PC-3 (cell line): ENCODE data around the gene EIF5. TPM values are rescaled to one million over a fixed set of nuclear protein-coding genes. Genes with fewer than 3 reads are reported as not detected.

Source experiments
- ATAC-seq: fragments of 200-7000 bp; cut with Tn5 transposase; 2 replicates; pipeline ENCODE4 v1.9.1; 2020; ENCODE audit warnings: mild to moderate bottlenecking, moderate library complexity
- BruUV-seq: library from RNA; stranded (reverse); fragments of 400-500 nt; replicated peaks from 2 replicates; lab custom pipeline; 2021; lab: Mats Ljungman, UMichigan
- CTCF ChIA-PET: fragments of 300-600 bp; sonication (Branson Sonifier 250); formaldehyde crosslinking; loops from one replicate; lab custom pipeline; 2022; ENCODE audit warnings: antibody characterized with exemption; lab: Charles Lee
- POLR2A ChIA-PET: fragments of 300-600 bp; sonication (Branson Sonifier 250); formaldehyde crosslinking; loops from one replicate; lab custom pipeline; 2022; ENCODE audit warnings: antibody characterized with exemption; ENCODE audit not compliant: unreplicated experiment; lab: Charles Lee
- DNase-seq: peaks from one replicate; pipeline ENCODE4 v3.0.0-alpha.2; 2015
- H2AFZ ChIP-seq: fragments of 300-600 bp; sonication (generic); 2 replicates; pipeline ENCODE4 v1.6.0; 2016; ENCODE audit warnings: antibody characterized with exemption, low read length
- H3F3A ChIP-seq: fragments of 300-600 bp; sonication (generic); one replicate; pipeline ENCODE4 v1.6.0; 2017; ENCODE audit warnings: antibody characterized with exemption, low read length, control low read depth, mild to moderate bottlenecking; ENCODE audit not compliant: unreplicated experiment
- H3K27ac ChIP-seq: fragments of 300-600 bp; sonication (generic); 2 replicates; pipeline ENCODE4 v1.5.1; 2016; ENCODE audit warnings: mild to moderate bottlenecking, low read length
- H3K27me3 ChIP-seq: fragments of 300-600 bp; sonication (generic); 2 replicates; pipeline ENCODE4 v1.6.1; 2016; ENCODE audit warnings: low read length, mixed read lengths
- H3K36me3 ChIP-seq: fragments of 300-600 bp; sonication (generic); 2 replicates; pipeline ENCODE4 v1.6.1; 2016; ENCODE audit warnings: low read depth, mixed run types, low read length, mixed read lengths
- H3K4me1 ChIP-seq: fragments of 300-600 bp; sonication (generic); 2 replicates; pipeline ENCODE4 v1.5.1; 2016; ENCODE audit warnings: low read length; ENCODE audit not compliant: insufficient read depth
- H3K4me2 ChIP-seq: fragments of 300-600 bp; sonication (generic); 2 replicates; pipeline ENCODE4 v1.6.0; 2016; ENCODE audit warnings: low read length
- H3K4me3 ChIP-seq: fragments of 300-600 bp; sonication (generic); 2 replicates; pipeline ENCODE4 v1.5.1; 2016; ENCODE audit warnings: mild to moderate bottlenecking, low read length, mixed read lengths
- H3K79me2 ChIP-seq: fragments of 300-600 bp; sonication (generic); 2 replicates; pipeline ENCODE4 v1.6.1; 2017; ENCODE audit warnings: low read length, mixed read lengths
- H3K9ac ChIP-seq: fragments of 300-600 bp; sonication (generic); 2 replicates; pipeline ENCODE4 v1.6.0; 2016; ENCODE audit warnings: mild to moderate bottlenecking, low read length
- H3K9me2 ChIP-seq: fragments of 300-600 bp; sonication (generic); replicated peaks from 2 replicates; pipeline ENCODE4 v1.6.1; 2016; ENCODE audit warnings: mixed run types, low read length, mixed read lengths
- H3K9me3 ChIP-seq: fragments of 300-600 bp; sonication (generic); 2 replicates; pipeline ENCODE4 v1.6.1; 2016; ENCODE audit warnings: low read length, mixed read lengths
- H4K20me1 ChIP-seq: fragments of 300-600 bp; sonication (generic); 2 replicates; pipeline ENCODE4 v1.6.1; 2016; ENCODE audit warnings: low read length, mixed read lengths
- CTCF ChIP-seq: fragments of 300-600 bp; sonication (generic); conservative IDR thresholded peaks from 2 replicates; pipeline ENCODE4 v1.5.1; 2017; ENCODE audit warnings: antibody characterized with exemption, low read depth, mild to moderate bottlenecking, low read length
- EZH2 ChIP-seq: fragments of 300-600 bp; sonication (generic); IDR thresholded peaks from one replicate; pipeline ENCODE4 v1.6.1; 2017; ENCODE audit warnings: antibody characterized with exemption, mild to moderate bottlenecking, low read length; ENCODE audit not compliant: unreplicated experiment
- EZH2phosphoT487 ChIP-seq: fragments of 300-600 bp; sonication (generic); IDR thresholded peaks from 2 replicates; pipeline ENCODE4 v1.6.1; 2018; ENCODE audit warnings: mild to moderate bottlenecking, antibody characterized with exemption, low read length, borderline replicate concordance
- intact Hi-C: fragments of 100-400 bp; cut with micrococcal nuclease; formaldehyde crosslinking; loops from 2 replicates; pipeline ENCODE4 v1.9.0; 2023
- total RNA-seq: library from RNA; depleted of rRNA; stranded (reverse); fragments of >200 nt; gene quantifications from 2 replicates; pipeline ENCODE4 v1.2.3, GENCODE V29; 2014

The EIF5 gene
- total RNA-seq, 1 experiment from 2014 or later, result 216 TPM

GRCh38 chr14:103372017-103372416 lies 38.0 kb downstream of the EIF5 start:
- Histone ChIP-seq H3K4me1 (peaks cover 20% of the 10 kb centered on the region), H4K20me1 (no peaks in the 10 kb centered on the region), H3F3A (no peaks in the 10 kb centered on the region), H3K9me3 (no peaks in the 10 kb centered on the region), H2AFZ (no peak overlapping the region), H3K36me3 (no peaks in the 10 kb centered on the region), H3K4me2 (peak overlapping the region; percentile 38), H3K4me3 (no peak overlapping the region), H3K9me2 (no peaks in the 10 kb centered on the region), H3K27ac (peak overlapping the region; percentile 93), H3K9ac (peak overlapping the region; percentile 52), H3K79me2 (no peaks in the 10 kb centered on the region), H3K27me3 (no peaks in the 10 kb centered on the region)
- ChIA-PET POLR2A (interaction anchor here (0.5 to 0.9 kb wide), 2 partner anchors 10 to 157 kb away, joined by 3 to 4 read pairs; partner anchors contain the start of gene TRMT61A), CTCF (no interaction called here)
- ATAC-seq (no peak), DNase-seq (no peak)
- TF ChIP-seq CTCF (no peak), EZH2phosphoT487 (no peak), EZH2 (no peak)
- BruUV-seq, result no TSS peak
- intact Hi-C loops, result loop anchor here (1.0 kb wide), 2 partner anchors 10 to 13 kb away; partner anchors contain the start of gene MARK3

- H3K4me3 ChIP-seq, result no peak overlapping the region
- intact Hi-C loops, result loop anchor here (1.0 kb wide), 2 partner anchors 10 to 13 kb away; partner anchors contain the start of gene MARK3
- H4K20me1 ChIP-seq, result no peaks in the 10 kb centered on the region
- H3K27me3 ChIP-seq, result no peaks in the 10 kb centered on the region
- peak; percentile 97 for DNase-seq
- H3K4me1 ChIP-seq, result peaks cover 20% of the 10 kb centered on the region
- TSS peak; percentile 98 for BruUV-seq
- CTCF ChIA-PET, result interaction anchor here (0.6 kb wide), 2 partner anchors 20 to 30 kb away, joined by 3 read pairs; no protein-coding TSS in a partner anchor
- POLR2A ChIA-PET, result interaction anchor here (0.5 to 0.9 kb wide), 5 partner anchors 11 to 156 kb away, joined by 3 to 37 read pairs (median 10); partner anchors contain the start of genes EIF5 and TRMT61A
- peak; percentile 100 for ATAC-seq
- H3K27ac ChIP-seq, result peak overlapping the region; percentile 93
- peak overlapping the region; percentile 38 for H3K4me2 ChIP-seq
- no peaks in the 10 kb centered on the region for H3K79me2 ChIP-seq
- no peaks in the 10 kb centered on the region for H3K9me2 ChIP-seq
- H3F3A ChIP-seq, result no peaks in the 10 kb centered on the region
- H3K36me3 ChIP-seq, result no peaks in the 10 kb centered on the region
- peak overlapping the region; percentile 65 for H3K9ac ChIP-seq
- H3K9me3 ChIP-seq, result no peaks in the 10 kb centered on the region
- no peak for TF ChIP-seq EZH2
- TF ChIP-seq EZH2phosphoT487, result no peak
- TF ChIP-seq CTCF, result no peak
- no peak overlapping the region for H2AFZ ChIP-seq
These were observed 38.7 kb downstream of the EIF5 start for GRCh38 chr14:103372552-103373304.

GRCh38 chr14:103374121-103374520 lies 40.1 kb downstream of the EIF5 start:
- Histone ChIP-seq H3K27me3 (no peaks in the 10 kb centered on the region), H3K79me2 (no peaks in the 10 kb centered on the region), H3K9ac (no peak overlapping the region), H3K4me2 (no peak overlapping the region), H3K9me2 (no peaks in the 10 kb centered on the region), H3K9me3 (no peaks in the 10 kb centered on the region), H3K4me1 (peaks cover 15% of the 10 kb centered on the region), H3F3A (no peaks in the 10 kb centered on the region), H3K4me3 (no peak overlapping the region), H4K20me1 (no peaks in the 10 kb centered on the region), H2AFZ (no peak overlapping the region), H3K36me3 (no peaks in the 10 kb centered on the region), H3K27ac (no peak overlapping the region)
- ChIA-PET CTCF (no interaction called here), POLR2A (no interaction called here)
- no peak for ATAC-seq
- no TSS peak for BruUV-seq
- no peak for TF ChIP-seq EZH2phosphoT487
- no peak for TF ChIP-seq EZH2
- no peak for TF ChIP-seq CTCF
- intact Hi-C loops, result no loop called here
- no peak for DNase-seq
